Activated T-helper 1 cell treated with anti-CD3 and anti-CD28 coated beads, Interleukin-12 subunit alpha, Interleukin-12 subunit beta, Interleukin-2, Interleukin-4 antibody, amounts not matched to agents 30 ng/mL and 10 ng/mL and 1 ng/mL, durations not matched to agents 14 hours and 24 hours and 36 hours (primary cell): ENCODE measurements around the gene NMNAT2. TPM values are rescaled to one million over a fixed set of nuclear protein-coding genes. Genes with fewer than 3 reads are reported as not detected.

ENCODE experiments used
- DNase-seq: peaks from one replicate; pipeline ENCODE4 v3.0.0; 2021; ENCODE audit warnings: low spot score
- H3K27ac Mint-ChIP-seq: one replicate; pipeline ENCODE4 v1.8.0; 2021; ENCODE audit warnings: mild to moderate bottlenecking, mixed read lengths
- H3K27me3 Mint-ChIP-seq: one replicate; pipeline ENCODE4 v1.8.0; 2022; ENCODE audit warnings: mild to moderate bottlenecking, moderate library complexity, mixed read lengths; ENCODE audit not compliant: insufficient read depth
- H3K36me3 Mint-ChIP-seq: one replicate; pipeline ENCODE4 v1.8.0; 2021; ENCODE audit warnings: low read depth, mixed read lengths
- H3K4me1 Mint-ChIP-seq: one replicate; pipeline ENCODE4 v1.8.0; 2021; ENCODE audit warnings: low read depth, mixed read lengths
- H3K4me3 Mint-ChIP-seq: one replicate; pipeline ENCODE4 v1.8.0; 2021; ENCODE audit warnings: mild to moderate bottlenecking, moderate library complexity, mixed read lengths
- H3K9me3 Mint-ChIP-seq: one replicate; pipeline ENCODE4 v1.8.0; 2021; ENCODE audit warnings: mixed read lengths
- intact Hi-C: fragments of 100-400 bp; cut with micrococcal nuclease; formaldehyde crosslinking; loops from one replicate; pipeline ENCODE4 v1.15.1; 2024
- total RNA-seq: library from RNA; stranded (reverse); gene quantifications from 2 replicates; pipeline ENCODE4 v1.2.3, GENCODE V29; 2022

The NMNAT2 gene
- total RNA-seq, 1 donor from 2014 or later, result not detected

- intact Hi-C loops, result no loop called here
- Mint-ChIP-seq H3K27me3 (peaks cover 11% of the 10 kb centered on the region), H3K4me3 (no peak overlapping the region), H3K27ac (no peak overlapping the region), H3K36me3 (no peaks in the 10 kb centered on the region), H3K9me3 (no peaks in the 10 kb centered on the region), H3K4me1 (no peaks in the 10 kb centered on the region)
- no peak for DNase-seq
These were observed 45.5 kb downstream of the NMNAT2 start for GRCh38 chr1:183372586-183373230.

GRCh38 chr1:183370399-183371058 lies 47.7 kb downstream of the NMNAT2 start:
- no peaks in the 10 kb centered on the region for H3K9me3 Mint-ChIP-seq
- no peaks in the 10 kb centered on the region for H3K36me3 Mint-ChIP-seq
- intact Hi-C loops, result no loop called here
- H3K4me1 Mint-ChIP-seq, result no peaks in the 10 kb centered on the region
- H3K27ac Mint-ChIP-seq, result no peak overlapping the region
- peaks cover 8% of the 10 kb centered on the region for H3K27me3 Mint-ChIP-seq
- no peak overlapping the region for H3K4me3 Mint-ChIP-seq
- DNase-seq, result no peak

GRCh38 chr1:183368213-183369108 lies 49.7 kb downstream of the NMNAT2 start:
- H3K27me3 Mint-ChIP-seq, result peaks cover 8% of the 10 kb centered on the region
- no peak overlapping the region for H3K27ac Mint-ChIP-seq
- intact Hi-C loops, result no loop called here
- H3K4me1 Mint-ChIP-seq, result no peaks in the 10 kb centered on the region
- no peak for DNase-seq
- H3K36me3 Mint-ChIP-seq, result no peaks in the 10 kb centered on the region
- no peaks in the 10 kb centered on the region for H3K9me3 Mint-ChIP-seq
- no peak overlapping the region for H3K4me3 Mint-ChIP-seq

GRCh38 chr1:183366116-183366515 lies 52.1 kb downstream of the NMNAT2 start:
- Mint-ChIP-seq H3K27ac (no peak overlapping the region), H3K36me3 (no peaks in the 10 kb centered on the region), H3K4me3 (no peak overlapping the region), H3K9me3 (no peaks in the 10 kb centered on the region), H3K27me3 (peaks cover 5% of the 10 kb centered on the region), H3K4me1 (no peaks in the 10 kb centered on the region)
- intact Hi-C loops, result no loop called here
- no peak for DNase-seq

GRCh38 chr1:183365676-183366075 lies 52.5 kb downstream of the NMNAT2 start:
- DNase-seq, result no peak
- Mint-ChIP-seq H3K4me1 (no peaks in the 10 kb centered on the region), H3K27me3 (peaks cover 3% of the 10 kb centered on the region), H3K27ac (no peak overlapping the region), H3K36me3 (no peaks in the 10 kb centered on the region), H3K4me3 (no peak overlapping the region), H3K9me3 (no peaks in the 10 kb centered on the region)
- intact Hi-C loops, result no loop called here

GRCh38 chr1:183365093-183365492 lies 53.1 kb downstream of the NMNAT2 start:
- H3K27ac Mint-ChIP-seq, result no peak overlapping the region
- peaks cover 1% of the 10 kb centered on the region for H3K27me3 Mint-ChIP-seq
- no peaks in the 10 kb centered on the region for H3K9me3 Mint-ChIP-seq
- H3K4me3 Mint-ChIP-seq, result no peak overlapping the region
- intact Hi-C loops, result no loop called here
- no peaks in the 10 kb centered on the region for H3K4me1 Mint-ChIP-seq
- DNase-seq, result no peak
- H3K36me3 Mint-ChIP-seq, result no peaks in the 10 kb centered on the region

GRCh38 chr1:183363972-183364371 lies 54.2 kb downstream of the NMNAT2 start:
- Mint-ChIP-seq H3K9me3 (no peaks in the 10 kb centered on the region), H3K36me3 (no peaks in the 10 kb centered on the region), H3K4me3 (no peak overlapping the region), H3K27me3 (peaks cover 7% of the 10 kb centered on the region), H3K27ac (no peak overlapping the region), H3K4me1 (no peaks in the 10 kb centered on the region)
- DNase-seq, result no peak
- intact Hi-C loops, result no loop called here

GRCh38 chr1:183361081-183361480 lies 57.1 kb downstream of the NMNAT2 start:
- H3K36me3 Mint-ChIP-seq, result no peaks in the 10 kb centered on the region

GRCh38 chr1:183360473-183360872 lies 57.7 kb downstream of the NMNAT2 start:
- Mint-ChIP-seq H3K4me3 (no peak overlapping the region), H3K4me1 (no peaks in the 10 kb centered on the region), H3K36me3 (no peaks in the 10 kb centered on the region), H3K27ac (no peak overlapping the region), H3K27me3 (peaks cover 9% of the 10 kb centered on the region), H3K9me3 (no peaks in the 10 kb centered on the region)
- DNase-seq, result no peak
- intact Hi-C loops, result no loop called here

More at GRCh38 chr1:183361081-183361480, 57.1 kb downstream of the NMNAT2 start:
- peaks cover 7% of the 10 kb centered on the region for H3K27me3 Mint-ChIP-seq
- no peak overlapping the region for H3K27ac Mint-ChIP-seq
- H3K4me3 Mint-ChIP-seq, result no peak overlapping the region
- no peaks in the 10 kb centered on the region for H3K4me1 Mint-ChIP-seq
- intact Hi-C loops, result no loop called here
- no peaks in the 10 kb centered on the region for H3K9me3 Mint-ChIP-seq
- DNase-seq, result no peak

- intact Hi-C loops, result no loop called here
- no peak for DNase-seq
- H3K4me1 Mint-ChIP-seq, result no peaks in the 10 kb centered on the region
- no peaks in the 10 kb centered on the region for H3K36me3 Mint-ChIP-seq
- no peaks in the 10 kb centered on the region for H3K9me3 Mint-ChIP-seq
- no peak overlapping the region for H3K27ac Mint-ChIP-seq
- no peak overlapping the region for H3K4me3 Mint-ChIP-seq
- peaks cover 9% of the 10 kb centered on the region for H3K27me3 Mint-ChIP-seq
These were observed 61.5 kb downstream of the NMNAT2 start for GRCh38 chr1:183356534-183357182.

GRCh38 chr1:183355797-183356196 lies 62.4 kb downstream of the NMNAT2 start:
- peaks cover 9% of the 10 kb centered on the region for H3K27me3 Mint-ChIP-seq
- no peaks in the 10 kb centered on the region for H3K36me3 Mint-ChIP-seq
- H3K4me1 Mint-ChIP-seq, result no peaks in the 10 kb centered on the region
- intact Hi-C loops, result no loop called here
- H3K9me3 Mint-ChIP-seq, result no peaks in the 10 kb centered on the region
- no peak overlapping the region for H3K4me3 Mint-ChIP-seq
- no peak for DNase-seq
- no peak overlapping the region for H3K27ac Mint-ChIP-seq

- Mint-ChIP-seq H3K27me3 (peaks cover 9% of the 10 kb centered on the region), H3K27ac (no peak overlapping the region), H3K36me3 (no peaks in the 10 kb centered on the region), H3K4me1 (no peaks in the 10 kb centered on the region), H3K4me3 (no peak overlapping the region), H3K9me3 (no peaks in the 10 kb centered on the region)
- no peak for DNase-seq
- intact Hi-C loops, result no loop called here
These were observed 63.0 kb downstream of the NMNAT2 start for GRCh38 chr1:183355181-183355580.
